AG04450 (cell line): ENCODE data around the gene DNAJC3. TPM values are rescaled to one million over a fixed set of nuclear protein-coding genes. Genes with fewer than 3 reads are reported as not detected.

ENCODE experiments used
- CTCF ChIA-PET: fragments of 300-600, 350-600 bp; formaldehyde crosslinking; extraction: SDS; loops from one replicate; lab custom pipeline; 2022; ENCODE audit warnings: antibody characterized with exemption, inconsistent platforms; lab: Charles Lee
- POLR2A ChIA-PET: fragments of 350-600 bp; formaldehyde crosslinking; extraction: SDS; loops from one replicate; lab custom pipeline; 2021; ENCODE audit warnings: antibody characterized with exemption, inconsistent platforms; lab: Yijun Ruan, JAX
- DNase-seq: peaks from one replicate; pipeline ENCODE4 v3.0.0-alpha.2; 2011; ENCODE audit warnings: low read depth, low spot score
- H3K27ac ChIP-seq: one replicate; pipeline ENCODE4 v1.5.1; 2012; ENCODE audit warnings: low read depth, low read length, control low read depth
- H3K27me3 ChIP-seq: one replicate; pipeline ENCODE4 v1.6.0; 2012; ENCODE audit warnings: low read length; ENCODE audit not compliant: control insufficient read depth, insufficient read depth
- H3K4me3 ChIP-seq: 2 replicates; pipeline ENCODE4 v1.5.1; 2011; ENCODE audit warnings: mild to moderate bottlenecking, low read depth, low read length, control low read depth
- H3K9me3 ChIP-seq: 2 replicates; pipeline ENCODE4 v1.5.1; 2012; ENCODE audit warnings: low read length; ENCODE audit not compliant: control insufficient read depth, insufficient read depth
- polyA plus RNA-seq: library from polyadenylated mRNA; depleted of rRNA; stranded (reverse); fragments of >200 nt; gene quantifications from 2 replicates; pipeline ENCODE4 v1.2.3, GENCODE V29; 2011
- TF ChIP-seq, protein P1 (sequence below): IDR thresholded peaks from 2 replicates; pipeline ENCODE4 v1.5.1; 2011; ENCODE audit warnings: low read depth, low read length, control low read depth, inconsistent platforms

Gene DNAJC3
- polyA plus RNA-seq, 1 experiment: 30.2 TPM

DNA sequence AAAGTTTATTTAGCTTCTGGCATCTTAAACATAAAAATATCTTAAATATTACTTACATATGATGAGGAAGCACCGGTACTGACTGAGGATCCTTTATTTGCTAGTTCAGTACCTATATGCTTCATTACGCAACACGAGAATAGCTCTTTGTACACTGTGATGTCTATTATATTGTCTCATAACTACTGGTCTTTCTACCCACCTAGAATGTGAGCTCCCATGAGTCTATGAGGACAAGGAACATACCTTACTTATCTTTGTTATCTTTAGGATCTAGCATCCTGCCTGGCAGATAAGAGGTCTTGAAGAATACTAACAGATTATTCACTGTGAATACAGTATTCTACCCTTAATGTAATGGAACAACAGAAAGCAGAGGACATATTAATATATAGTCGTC is 124.9 kb downstream of the DNAJC3 start:
- CTCF ChIA-PET: interaction anchor here (0.7 to 1.6 kb wide), 3 partner anchors 32 to 177 kb away, joined by 3 to 5 read pairs (median 4); no protein-coding TSS in a partner anchor
- TF ChIP-seq, protein P1, sequence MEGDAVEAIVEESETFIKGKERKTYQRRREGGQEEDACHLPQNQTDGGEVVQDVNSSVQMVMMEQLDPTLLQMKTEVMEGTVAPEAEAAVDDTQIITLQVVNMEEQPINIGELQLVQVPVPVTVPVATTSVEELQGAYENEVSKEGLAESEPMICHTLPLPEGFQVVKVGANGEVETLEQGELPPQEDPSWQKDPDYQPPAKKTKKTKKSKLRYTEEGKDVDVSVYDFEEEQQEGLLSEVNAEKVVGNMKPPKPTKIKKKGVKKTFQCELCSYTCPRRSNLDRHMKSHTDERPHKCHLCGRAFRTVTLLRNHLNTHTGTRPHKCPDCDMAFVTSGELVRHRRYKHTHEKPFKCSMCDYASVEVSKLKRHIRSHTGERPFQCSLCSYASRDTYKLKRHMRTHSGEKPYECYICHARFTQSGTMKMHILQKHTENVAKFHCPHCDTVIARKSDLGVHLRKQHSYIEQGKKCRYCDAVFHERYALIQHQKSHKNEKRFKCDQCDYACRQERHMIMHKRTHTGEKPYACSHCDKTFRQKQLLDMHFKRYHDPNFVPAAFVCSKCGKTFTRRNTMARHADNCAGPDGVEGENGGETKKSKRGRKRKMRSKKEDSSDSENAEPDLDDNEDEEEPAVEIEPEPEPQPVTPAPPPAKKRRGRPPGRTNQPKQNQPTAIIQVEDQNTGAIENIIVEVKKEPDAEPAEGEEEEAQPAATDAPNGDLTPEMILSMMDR: no peak
- no peaks in the 10 kb centered on the region for H3K9me3 ChIP-seq

DNA sequence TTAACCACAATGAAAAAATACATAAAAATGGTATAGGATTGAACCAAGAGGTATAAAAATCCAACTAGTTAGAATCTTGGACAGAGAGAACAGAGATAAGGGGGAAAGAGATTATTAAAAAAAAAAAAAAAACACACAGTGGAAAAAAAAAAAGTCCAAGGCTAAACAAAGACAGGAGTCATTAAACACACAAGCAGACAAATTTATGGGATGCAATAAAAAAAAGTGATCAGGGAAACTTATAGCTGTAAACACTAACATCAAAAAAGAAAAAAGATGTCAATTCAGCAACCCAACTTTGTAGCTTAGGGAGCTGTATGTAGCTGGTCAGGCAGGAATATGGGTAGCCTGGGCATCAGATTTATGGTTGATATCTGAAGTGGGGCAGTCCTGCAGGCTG is 129.0 kb downstream of the DNAJC3 start:
- Histone ChIP-seq H3K27me3 (no peaks in the 10 kb centered on the region), H3K4me3 (no peak overlapping the region), H3K9me3 (peaks cover 4% of the 10 kb centered on the region), H3K27ac (no peak overlapping the region)
- TF ChIP-seq, protein P1: no peak
- CTCF ChIA-PET: interaction anchor here (0.7 to 1.0 kb wide), 2 partner anchors 18 to 28 kb away, joined by 3 read pairs; no protein-coding TSS in a partner anchor
- no peak for DNase-seq
- POLR2A ChIA-PET: no interaction called here

More for the DNA sequence above, 124.9 kb downstream of the DNAJC3 start:
- no peaks in the 10 kb centered on the region for H3K27me3 ChIP-seq
- DNase-seq: no peak
- H3K27ac ChIP-seq: no peak overlapping the region
- no peak overlapping the region for H3K4me3 ChIP-seq
- POLR2A ChIA-PET: no interaction called here

DNA sequence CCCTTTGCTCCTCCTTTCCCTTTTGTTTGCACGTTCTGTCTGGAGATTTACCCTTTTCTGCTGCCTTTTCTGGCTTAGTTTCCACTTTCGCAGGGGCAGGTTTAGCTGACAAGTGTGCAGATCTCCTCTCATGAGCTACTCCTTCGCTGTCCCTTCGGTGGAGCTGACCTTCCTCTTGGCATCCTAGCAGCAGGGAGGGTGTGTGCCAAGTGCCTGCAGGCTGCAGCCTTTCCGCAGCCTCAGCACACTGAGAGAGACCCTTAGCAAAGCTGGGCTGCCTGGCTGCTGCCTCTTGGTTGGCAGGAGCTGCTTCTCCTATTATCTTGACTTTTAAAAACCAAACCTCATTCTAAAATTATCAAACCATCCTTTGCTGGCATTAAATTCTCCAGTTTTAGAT is 132.5 kb downstream of the DNAJC3 start:
- Histone ChIP-seq H3K27ac (no peak overlapping the region), H3K27me3 (no peaks in the 10 kb centered on the region), H3K4me3 (no peak overlapping the region), H3K9me3 (peaks cover 4% of the 10 kb centered on the region)
- POLR2A ChIA-PET: no interaction called here
- CTCF ChIA-PET: interaction anchor here (2.7 kb wide), 1 partner anchor 25 kb away, joined by 15 read pairs; no protein-coding TSS in a partner anchor
- TF ChIP-seq, protein P1: no peak
- no peak for DNase-seq

DNA sequence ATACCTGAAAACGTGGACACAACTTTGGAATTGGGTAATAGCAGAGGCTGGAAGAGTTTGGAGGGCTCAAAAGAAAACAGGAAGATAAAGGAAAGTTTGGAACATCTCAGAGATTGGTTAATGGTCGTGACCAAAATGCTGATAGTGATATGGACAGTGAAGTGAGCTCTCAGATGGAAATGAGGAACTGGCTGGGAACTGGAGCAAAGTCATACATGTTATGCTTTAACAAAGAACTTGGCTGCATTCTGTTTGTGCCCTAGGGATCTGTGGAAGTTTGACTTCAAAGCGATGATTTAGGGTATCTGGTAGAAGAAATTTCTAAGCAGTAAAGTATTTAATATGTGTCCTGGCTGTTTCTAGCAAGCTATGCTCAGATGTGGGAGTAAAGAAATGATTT is 136.2 kb downstream of the DNAJC3 start:
- Histone ChIP-seq H3K27me3 (no peaks in the 10 kb centered on the region), H3K4me3 (no peak overlapping the region), H3K27ac (no peak overlapping the region), H3K9me3 (peaks cover 4% of the 10 kb centered on the region)
- POLR2A ChIA-PET: no interaction called here
- TF ChIP-seq, protein P1: no peak
- CTCF ChIA-PET: interaction anchor here (2.5 kb wide), 1 partner anchor 20 kb away, joined by 18 read pairs; no protein-coding TSS in a partner anchor
- DNase-seq: no peak

DNA sequence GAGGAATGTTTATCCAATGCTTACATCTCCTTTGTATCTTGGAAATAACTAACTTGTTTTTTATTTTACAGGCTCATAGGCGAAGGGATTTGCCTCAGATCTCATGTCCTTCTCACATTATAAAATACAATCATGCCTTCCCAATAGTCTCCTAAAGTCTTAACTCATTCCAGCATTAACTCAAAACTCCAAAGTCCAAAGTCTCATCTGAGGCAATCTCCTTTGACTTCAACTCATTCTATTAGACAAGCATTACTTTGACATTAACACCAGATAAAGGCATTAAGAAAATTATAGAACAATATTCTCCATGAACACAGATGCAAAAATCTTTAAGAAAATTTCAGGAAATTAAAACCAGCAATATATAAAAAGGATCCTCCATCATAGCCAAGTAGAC is 137.6 kb downstream of the DNAJC3 start:
- H3K27me3 ChIP-seq: no peaks in the 10 kb centered on the region
- ChIA-PET CTCF (interaction anchor here (2.5 kb wide), 1 partner anchor 19 kb away, joined by 18 read pairs; no protein-coding TSS in a partner anchor), POLR2A (no interaction called here)
- H3K27ac ChIP-seq: no peak overlapping the region
- H3K4me3 ChIP-seq: no peak overlapping the region
- H3K9me3 ChIP-seq: peaks cover 2% of the 10 kb centered on the region
- no peak for DNase-seq
- TF ChIP-seq, protein P1: no peak
